Prostate gland (tissue), 2 donors: ENCODE data around the gene TRIM25. TPM values are rescaled to one million over a fixed set of nuclear protein-coding genes. Genes with fewer than 3 reads are reported as not detected.
"Not testable (repeated sequence)": the region's sequence is repeated elsewhere in the genome, so short reads cannot be mapped to it uniquely, and the experiment has no call there.

Experiments
- DNase-seq: peaks from one replicate; pipeline ENCODE4 v3.0.0-alpha.2; 2019; ENCODE audit warnings: low spot score
- H3K27ac ChIP-seq, 2 donors: fragments of 200-600 bp; sonication (generic); 2 replicates each; pipeline ENCODE4 v1.5.1; 2017 to 2019
- H3K27me3 ChIP-seq: fragments of 200-600 bp; sonication (generic); replicated peaks from 2 replicates; pipeline ENCODE4 v1.5.1; 2019; ENCODE audit not compliant: insufficient read depth
- H3K36me3 ChIP-seq, 2 donors: fragments of 200-600 bp; sonication (generic); 1 replicate in 1 of 2; 2 replicates in 1 of 2; pipeline versions ENCODE4 v1.5.1 to v1.8.1; 2017 to 2019
- H3K4me1 ChIP-seq: fragments of 200-600 bp; sonication (generic); replicated peaks from 2 replicates; pipeline ENCODE4 v1.5.1; 2019
- H3K4me3 ChIP-seq, 2 donors: fragments of 200-600 bp; sonication (generic); 2 replicates each; pipeline ENCODE4 v1.5.1; 2017 to 2019
- H3K9me3 ChIP-seq: fragments of 200-600 bp; sonication (generic); 2 replicates; pipeline ENCODE4 v1.5.1; 2017
- CTCF ChIP-seq, 4 experiments: fragments of 200-600 bp in 2 of 4; fragments of 450-650 bp in 2 of 4; sonication (generic) in 2 of 4; IDR thresholded peaks; 1 replicate in 3 of 4; 2 replicates in 1 of 4; pipeline ENCODE4 v1.5.1; 2016 to 2019; ENCODE audit warnings: antibody characterized with exemption in 4 of 4, mild to moderate bottlenecking in 2 of 4, moderate library complexity in 2 of 4
- POLR2A ChIP-seq: fragments of 450-650 bp; IDR thresholded peaks from one replicate; pipeline ENCODE4 v1.6.1; 2016; ENCODE audit warnings: antibody characterized with exemption, mild to moderate bottlenecking
- POLR2AphosphoS5 ChIP-seq: sonication (generic); formaldehyde crosslinking; IDR thresholded peaks from one replicate; pipeline ENCODE4 v1.6.1; 2017; ENCODE audit warnings: antibody characterized with exemption
- WGBS: methylation state at CpG from one replicate; pipeline ENCODE4 v1.1.5; 2018; 5-methylcytosine and 5-hydroxymethylcytosine counted together
- intact Hi-C: fragments of 100-400 bp; cut with DNase I; formaldehyde crosslinking; loops from one replicate; pipeline ENCODE4 v1.14.2; 2022
- total RNA-seq, 2 donors: library from RNA; depleted of rRNA; stranded (reverse); fragments of >200 nt; gene quantifications; one replicate each; pipeline ENCODE4 v1.1.0, GENCODE V29; 2016

Gene TRIM25
- total RNA-seq, 2 donors from 2014 or later: 28.7 to 49.0 TPM

DNA sequence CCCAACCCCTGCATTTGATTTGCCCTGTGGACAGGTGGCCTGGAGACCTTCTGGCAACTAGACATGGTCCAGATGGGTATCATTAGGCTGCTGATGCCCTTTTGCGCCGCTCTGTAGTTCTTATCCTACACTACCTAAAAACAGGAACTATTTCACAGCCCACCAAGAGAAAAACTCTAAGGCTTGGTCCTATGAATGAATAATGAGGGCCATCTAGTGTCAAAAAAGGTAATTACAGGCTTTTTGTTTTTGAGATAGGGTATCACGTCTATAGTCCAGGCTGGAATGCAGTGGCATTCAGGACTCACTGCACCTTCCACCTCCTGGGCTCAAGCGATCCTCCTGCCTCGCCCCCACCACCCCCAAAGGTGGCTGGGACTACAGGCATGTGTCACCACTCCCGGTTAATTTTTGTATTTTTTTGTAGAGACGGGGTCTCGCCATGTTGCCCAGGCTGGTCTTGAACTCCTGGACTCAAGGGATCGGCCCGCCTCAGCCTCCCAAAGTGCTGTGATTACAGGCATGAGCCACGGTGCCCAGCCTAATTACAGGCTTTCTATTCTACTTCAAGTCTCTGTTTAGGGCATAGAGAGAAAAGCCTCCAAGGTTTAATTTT lies 26.1 kb upstream of the TRIM25 start:
- intact Hi-C loops: loop anchor here (2.0 to 10.0 kb wide), 2 partner anchors 121 to 225 kb away; no protein-coding TSS in a partner anchor
- DNase-seq: no peak
- Histone ChIP-seq H3K4me3 (no peak overlapping the region), H3K27ac (no peak overlapping the region), H3K4me1 (no peaks in the 10 kb centered on the region), H3K27me3 (no peaks in the 10 kb centered on the region), H3K36me3 (peaks cover 3 to 5% of the 10 kb centered on the region in 2 donors), H3K9me3 (no peaks in the 10 kb centered on the region)
- TF ChIP-seq CTCF (IDR thresholded peaks at IDR 0.05) (peak; percentile 38 to 75 (median 68)), POLR2A (no peak)
- WGBS: 46% methylated on average over 11 of the region's 11 CpGs

DNA sequence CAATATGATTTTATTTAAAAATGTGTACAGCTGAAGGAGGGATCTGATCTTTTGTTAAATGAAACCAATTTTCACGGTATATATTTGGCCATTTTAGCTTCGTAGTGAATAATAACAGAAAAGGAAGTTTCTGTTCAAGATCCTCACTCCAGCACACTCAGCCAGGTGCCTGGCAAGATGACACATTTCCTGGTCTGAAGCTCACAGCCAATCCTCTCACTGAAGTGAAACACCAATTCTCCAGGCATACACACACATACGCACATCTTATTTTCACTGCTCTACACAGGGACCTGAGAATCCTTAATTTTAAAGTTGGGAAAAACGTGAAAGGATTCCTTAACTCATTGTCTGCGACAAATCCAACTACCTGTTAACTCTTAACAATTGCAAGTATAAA lies 24.4 kb upstream of the TRIM25 start:
- H3K4me3 ChIP-seq, DNase-seq, H3K27ac ChIP-seq, H3K9me3 ChIP-seq, intact Hi-C loops, H3K36me3 ChIP-seq, H3K27me3 ChIP-seq, H3K4me1 ChIP-seq: not testable (repeated sequence)
- 85% methylated on average over 5 of the region's 5 CpGs for WGBS

DNA sequence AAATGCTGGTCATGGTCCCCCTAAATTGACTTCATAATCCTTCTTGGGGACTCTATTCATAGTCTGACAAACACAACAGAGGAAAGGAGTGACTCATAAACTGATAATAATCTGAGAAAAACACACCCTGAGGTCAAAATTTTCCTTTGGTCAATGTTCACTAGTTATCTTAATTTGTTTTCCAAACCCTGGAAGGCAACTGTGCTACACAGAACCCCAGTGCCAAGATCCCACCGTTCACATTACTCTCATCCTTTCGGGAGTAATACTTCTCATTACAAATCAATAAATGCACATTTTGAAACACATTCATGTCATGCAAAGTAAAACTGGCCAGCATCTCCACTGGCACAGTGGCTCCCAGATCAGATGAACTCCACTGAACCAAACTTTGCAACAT lies 23.8 kb upstream of the TRIM25 start:
- H3K36me3 ChIP-seq: peaks cover 0 to 5% of the 10 kb centered on the region in 2 donors
- H3K27me3 ChIP-seq: no peaks in the 10 kb centered on the region
- H3K4me1 ChIP-seq: no peaks in the 10 kb centered on the region
- intact Hi-C loops: no loop called here
- no peak overlapping the region for H3K4me3 ChIP-seq
- H3K27ac ChIP-seq: no peak overlapping the region
- TF ChIP-seq POLR2A (no peak), POLR2AphosphoS5 (no peak), CTCF (IDR thresholded peaks at IDR 0.05) (no peak)
- DNase-seq: no peak
- 50% methylated on average over 2 of the region's 2 CpGs for WGBS
- H3K9me3 ChIP-seq: no peaks in the 10 kb centered on the region

DNA sequence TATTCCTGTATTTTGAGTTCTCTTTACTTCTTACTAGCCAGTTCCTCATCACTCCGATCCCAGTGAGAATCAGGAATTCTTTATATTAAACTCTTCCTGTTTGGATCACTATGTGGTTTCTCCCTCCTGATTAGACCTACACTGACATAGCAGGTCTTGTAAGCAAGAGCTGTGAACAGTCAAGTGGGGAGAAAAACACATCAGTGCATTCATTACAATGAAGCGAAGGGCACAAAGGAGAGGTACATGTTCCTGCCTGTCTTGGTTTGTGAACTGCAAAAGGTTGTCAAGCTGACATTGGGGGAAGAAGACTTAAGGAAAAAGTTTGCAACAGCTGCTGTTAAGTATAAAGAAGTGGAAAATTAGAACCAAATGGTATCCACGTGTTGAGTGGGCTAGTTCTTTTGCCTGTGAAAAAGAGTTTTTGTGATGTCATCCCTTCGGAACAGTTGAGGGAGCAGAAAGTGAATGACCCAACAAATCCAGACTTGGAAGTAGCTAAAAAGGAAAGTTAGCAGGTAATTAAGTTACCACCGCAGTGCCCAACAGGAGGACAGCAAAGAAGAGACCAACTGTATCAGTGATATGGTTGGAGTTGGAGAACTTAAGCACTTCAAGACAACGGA lies 23.0 kb upstream of the TRIM25 start:
- TF ChIP-seq CTCF (IDR thresholded peaks at IDR 0.05) (no peak), POLR2AphosphoS5 (no peak), POLR2A (no peak)
- H3K27ac ChIP-seq: no peak overlapping the region
- no peaks in the 10 kb centered on the region for H3K9me3 ChIP-seq
- no peak overlapping the region for H3K4me3 ChIP-seq
- no peaks in the 10 kb centered on the region for H3K4me1 ChIP-seq
- H3K36me3 ChIP-seq: peaks cover 0 to 5% of the 10 kb centered on the region in 2 donors
- WGBS: 52% methylated on average over 6 of the region's 6 CpGs
- no peaks in the 10 kb centered on the region for H3K27me3 ChIP-seq
- intact Hi-C loops: no loop called here
- no peak for DNase-seq

DNA sequence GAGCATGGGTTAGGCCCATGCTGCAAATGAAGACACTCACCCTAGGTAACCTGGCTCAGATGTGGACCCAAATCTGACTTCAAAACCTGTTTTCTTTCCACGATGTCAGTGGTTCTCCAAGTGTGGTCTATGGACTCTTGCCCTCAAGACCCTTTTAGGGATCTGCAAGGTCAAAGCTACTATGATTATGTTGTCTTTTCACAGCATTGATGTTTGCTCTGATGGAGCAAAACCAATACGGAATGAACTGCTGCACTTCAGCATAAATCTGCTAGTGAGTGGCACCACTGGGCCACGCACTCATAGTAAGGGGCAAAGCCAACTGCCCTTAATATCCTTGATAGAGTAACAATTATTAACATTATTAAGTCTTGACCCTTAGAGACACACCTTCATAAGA lies 21.6 kb upstream of the TRIM25 start:
- no peak for DNase-seq
- Histone ChIP-seq H3K4me1 (no peaks in the 10 kb centered on the region), H3K27me3 (no peaks in the 10 kb centered on the region), H3K4me3 (no peak overlapping the region), H3K9me3 (no peaks in the 10 kb centered on the region), H3K36me3 (no peaks in the 10 kb centered on the region), H3K27ac (no peak overlapping the region)
- WGBS: 90% methylated on average over 3 of the region's 3 CpGs
- TF ChIP-seq POLR2A (no peak), POLR2AphosphoS5 (no peak), CTCF (IDR thresholded peaks at IDR 0.05) (no peak)
- intact Hi-C loops: no loop called here
